D721Med (cell line): ENCODE data around the gene DCDC1.
A peak's percentile ranks its signal among the peaks of the same experiment; 100 is the strongest.

Source experiments
- DNase-seq: peaks from one replicate; pipeline ENCODE4 v3.0.0; 2011; ENCODE audit warnings: low spot score; ENCODE audit not compliant: insufficient read length
- FAIRE-seq: peaks from 2 replicates; lab custom pipeline; 2011; peaks lifted over from hg19 to GRCh38; lab: Jason Lieb, UNC
- TF ChIP-seq, protein P1 (sequence below): IDR thresholded peaks from 2 replicates; pipeline ENCODE4 v1.5.1; 2012; ENCODE audit warnings: mild to moderate bottlenecking, control low read depth; ENCODE audit not compliant: insufficient read depth; ENCODE audit errors: missing control alignments

The DCDC1 gene

GRCh38 chr11:31247321-31247720 is 122.2 kb downstream of the DCDC1 start:
- no peak for DNase-seq
- FAIRE-seq = no peak
- TF ChIP-seq, protein P1, sequence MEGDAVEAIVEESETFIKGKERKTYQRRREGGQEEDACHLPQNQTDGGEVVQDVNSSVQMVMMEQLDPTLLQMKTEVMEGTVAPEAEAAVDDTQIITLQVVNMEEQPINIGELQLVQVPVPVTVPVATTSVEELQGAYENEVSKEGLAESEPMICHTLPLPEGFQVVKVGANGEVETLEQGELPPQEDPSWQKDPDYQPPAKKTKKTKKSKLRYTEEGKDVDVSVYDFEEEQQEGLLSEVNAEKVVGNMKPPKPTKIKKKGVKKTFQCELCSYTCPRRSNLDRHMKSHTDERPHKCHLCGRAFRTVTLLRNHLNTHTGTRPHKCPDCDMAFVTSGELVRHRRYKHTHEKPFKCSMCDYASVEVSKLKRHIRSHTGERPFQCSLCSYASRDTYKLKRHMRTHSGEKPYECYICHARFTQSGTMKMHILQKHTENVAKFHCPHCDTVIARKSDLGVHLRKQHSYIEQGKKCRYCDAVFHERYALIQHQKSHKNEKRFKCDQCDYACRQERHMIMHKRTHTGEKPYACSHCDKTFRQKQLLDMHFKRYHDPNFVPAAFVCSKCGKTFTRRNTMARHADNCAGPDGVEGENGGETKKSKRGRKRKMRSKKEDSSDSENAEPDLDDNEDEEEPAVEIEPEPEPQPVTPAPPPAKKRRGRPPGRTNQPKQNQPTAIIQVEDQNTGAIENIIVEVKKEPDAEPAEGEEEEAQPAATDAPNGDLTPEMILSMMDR = no peak

DNA sequence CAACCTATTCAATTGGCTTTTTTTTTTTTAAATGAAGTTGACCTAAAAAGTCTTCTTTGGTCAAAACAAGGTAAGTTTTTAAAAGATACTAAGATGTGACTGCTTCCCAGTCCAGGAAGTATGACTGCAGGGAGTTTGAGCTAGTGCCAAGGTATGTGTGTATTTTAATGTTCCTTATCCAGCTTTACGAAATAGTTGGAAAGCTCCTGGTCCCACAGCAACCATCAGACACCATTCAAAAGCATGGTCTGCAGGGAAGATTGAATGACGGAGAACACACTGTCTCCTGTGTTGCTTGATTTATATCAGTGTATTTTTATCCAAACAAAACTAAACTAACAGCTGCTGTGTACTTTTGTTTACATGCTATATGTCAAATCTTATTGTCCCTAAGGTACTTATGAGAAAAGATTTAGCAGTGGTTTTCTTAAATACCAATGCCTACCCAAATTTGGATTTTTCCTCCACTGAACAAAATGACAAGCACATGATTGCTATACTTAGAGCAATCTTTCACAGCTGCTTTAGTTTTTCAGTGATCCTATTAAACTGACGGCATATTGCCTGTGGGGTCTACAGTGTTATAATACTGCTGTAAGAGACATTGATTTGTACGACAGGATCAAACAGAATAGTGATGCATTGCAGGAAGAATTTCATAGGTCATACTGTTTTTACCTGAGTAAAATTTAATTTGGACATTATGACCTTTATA is 122.9 kb downstream of the DCDC1 start:
- DNase-seq = no peak
- no peak for FAIRE-seq
- TF ChIP-seq, protein P1 = no peak

GRCh38 chr11:31243706-31244105 is 125.8 kb downstream of the DCDC1 start:
- DNase-seq (no peak), FAIRE-seq (no peak)
- TF ChIP-seq, protein P1 = no peak

- TF ChIP-seq, protein P1 = peak; percentile 90
- DNase-seq (no peak), FAIRE-seq (peak; percentile 77)
Observed at GRCh38 chr11:31240340-31240904, 129.1 kb downstream of the DCDC1 start.

DNA sequence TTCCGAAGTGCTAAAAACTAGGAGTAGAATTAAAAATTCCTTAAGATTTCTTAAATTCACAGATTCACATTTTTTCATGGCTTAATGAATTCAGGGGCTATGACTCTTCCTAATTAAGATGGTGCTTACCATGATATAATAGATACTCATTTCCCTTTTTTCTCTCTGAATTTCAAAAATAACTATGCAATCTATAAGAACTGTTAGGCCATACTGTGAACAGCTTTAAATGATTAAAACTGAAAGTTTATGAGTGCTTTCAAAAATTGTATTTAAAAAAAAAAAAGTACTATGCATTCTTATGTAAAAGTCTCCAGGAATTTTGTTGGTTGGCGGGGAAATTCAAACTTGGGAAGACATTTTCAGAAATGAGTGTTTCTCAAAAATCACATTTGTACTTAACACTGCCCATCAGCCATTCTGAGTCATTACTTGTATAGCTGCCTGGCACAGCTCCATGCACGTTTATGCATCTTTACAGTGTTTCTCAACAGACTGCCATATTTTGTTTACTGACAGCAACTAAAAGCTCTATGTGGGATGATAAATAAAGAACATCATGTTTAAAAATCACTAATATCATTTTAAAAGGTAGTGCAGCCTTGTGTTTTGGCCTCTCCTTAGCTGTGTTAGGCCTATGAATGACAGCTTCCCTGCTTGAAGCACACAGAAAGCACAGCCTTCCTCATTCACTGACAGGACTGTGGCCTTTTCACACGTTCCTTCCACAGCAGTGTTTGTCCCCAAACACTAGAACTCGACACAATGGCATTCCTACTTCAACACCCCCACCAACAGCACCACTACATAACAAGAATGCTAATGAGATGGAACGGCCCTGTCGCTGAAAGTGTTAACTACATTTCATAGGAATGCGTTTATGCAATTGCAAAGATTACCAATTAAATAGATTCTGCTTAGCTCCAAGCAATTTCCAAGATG is 131.4 kb downstream of the DCDC1 start:
- TF ChIP-seq, protein P1 = no peak
- FAIRE-seq (no peak), DNase-seq (no peak)

GRCh38 chr11:31236143-31236542 is 133.4 kb downstream of the DCDC1 start:
- peak; percentile 74 for FAIRE-seq
- DNase-seq = no peak
- TF ChIP-seq, protein P1 = peak; percentile 59
